Adipocyte (in vitro differentiated cells): ENCODE results near the gene AP2M1.
"Not testable (repeated sequence)": the region's sequence is repeated elsewhere in the genome, so short reads cannot be mapped to it uniquely, and the experiment has no call there.

Experiments
- DNase-seq: peaks from one replicate; pipeline ENCODE4 v3.0.0-alpha.2; 2015; ENCODE audit warnings: low read depth
- H3K27me3 ChIP-seq: replicated peaks from 2 replicates; pipeline ENCODE4 v1.7.0; 2013; ENCODE audit warnings: mild to moderate bottlenecking, low read length, moderate library complexity; ENCODE audit not compliant: control insufficient read depth, insufficient read depth
- H3K36me3 ChIP-seq: 2 replicates; pipeline ENCODE4 v1.7.0; 2013; ENCODE audit warnings: low read length, mild to moderate bottlenecking, moderate library complexity; ENCODE audit not compliant: control insufficient read depth, insufficient read depth, severe bottlenecking
- H3K4me1 ChIP-seq: 2 replicates; pipeline ENCODE4 v1.7.0; 2013; ENCODE audit warnings: mild to moderate bottlenecking, low read length, moderate library complexity; ENCODE audit not compliant: control insufficient read depth, insufficient read depth
- H3K4me3 ChIP-seq: 2 replicates; pipeline ENCODE4 v1.7.0; 2013; ENCODE audit warnings: mild to moderate bottlenecking, low read length, moderate library complexity
- H3K9ac ChIP-seq: 2 replicates; pipeline ENCODE4 v1.7.0; 2013; ENCODE audit warnings: mild to moderate bottlenecking, low read length, moderate library complexity
- H3K9me3 ChIP-seq: 2 replicates; pipeline ENCODE4 v1.7.0; 2013; ENCODE audit warnings: mild to moderate bottlenecking, low read length, moderate library complexity; ENCODE audit not compliant: control insufficient read depth

Gene AP2M1

DNA sequence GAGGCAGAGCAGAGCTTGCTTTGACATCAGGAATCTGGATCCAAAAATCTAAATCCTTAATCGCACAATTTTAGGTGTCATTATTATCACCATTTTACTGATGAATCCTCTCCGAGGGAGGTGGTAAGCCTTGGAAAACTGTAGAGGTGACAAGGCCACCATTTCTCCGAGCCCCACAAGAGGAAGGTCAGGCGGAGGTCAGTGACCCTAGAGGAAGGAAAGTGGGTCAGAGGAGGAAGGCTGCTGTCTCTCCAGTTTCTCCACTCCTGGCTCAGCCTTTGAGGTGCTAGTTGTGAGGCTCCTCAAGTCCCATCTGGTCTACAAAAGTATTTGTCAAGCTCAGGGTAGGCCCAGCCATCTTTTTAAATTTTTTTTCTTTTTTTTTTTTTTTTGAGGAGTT, 16.3 kb upstream of the AP2M1 start:
- H3K9me3 ChIP-seq: no peaks in the 10 kb centered on the region
- peak overlapping the region; percentile 97 for H3K9ac ChIP-seq
- H3K36me3 ChIP-seq: peaks cover 5% of the 10 kb centered on the region
- peak overlapping the region; percentile 100 for H3K4me3 ChIP-seq
- no peaks in the 10 kb centered on the region for H3K27me3 ChIP-seq
- H3K4me1 ChIP-seq: peaks cover 51% of the 10 kb centered on the region
- no peak for DNase-seq

DNA sequence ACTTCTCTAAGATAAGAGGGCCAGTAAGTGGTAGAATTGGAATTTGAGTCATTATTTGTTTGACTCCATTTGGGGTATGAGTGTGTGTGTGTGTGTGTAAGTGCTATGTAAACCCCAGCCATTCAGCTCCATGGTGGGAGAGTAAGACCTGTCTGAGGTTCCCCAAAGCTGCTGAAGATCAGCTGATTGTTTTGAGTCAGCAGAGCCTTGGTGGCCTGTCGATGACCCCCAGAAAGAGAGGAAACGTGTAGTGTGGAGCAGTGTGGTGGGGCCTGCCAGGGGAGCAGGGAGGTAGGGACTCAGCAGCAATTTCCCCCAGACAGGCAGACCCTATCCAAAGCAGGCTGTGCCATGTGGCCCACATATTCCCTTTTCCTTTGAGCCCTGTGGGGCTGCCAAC, 14.2 kb upstream of the AP2M1 start:
- peak overlapping the region; percentile 59 for H3K4me3 ChIP-seq
- DNase-seq: no peak
- peaks cover 25% of the 10 kb centered on the region for H3K36me3 ChIP-seq
- peaks cover 44% of the 10 kb centered on the region for H3K4me1 ChIP-seq
- H3K9ac ChIP-seq: peak overlapping the region; percentile 81
- no peaks in the 10 kb centered on the region for H3K27me3 ChIP-seq
- no peaks in the 10 kb centered on the region for H3K9me3 ChIP-seq

DNA sequence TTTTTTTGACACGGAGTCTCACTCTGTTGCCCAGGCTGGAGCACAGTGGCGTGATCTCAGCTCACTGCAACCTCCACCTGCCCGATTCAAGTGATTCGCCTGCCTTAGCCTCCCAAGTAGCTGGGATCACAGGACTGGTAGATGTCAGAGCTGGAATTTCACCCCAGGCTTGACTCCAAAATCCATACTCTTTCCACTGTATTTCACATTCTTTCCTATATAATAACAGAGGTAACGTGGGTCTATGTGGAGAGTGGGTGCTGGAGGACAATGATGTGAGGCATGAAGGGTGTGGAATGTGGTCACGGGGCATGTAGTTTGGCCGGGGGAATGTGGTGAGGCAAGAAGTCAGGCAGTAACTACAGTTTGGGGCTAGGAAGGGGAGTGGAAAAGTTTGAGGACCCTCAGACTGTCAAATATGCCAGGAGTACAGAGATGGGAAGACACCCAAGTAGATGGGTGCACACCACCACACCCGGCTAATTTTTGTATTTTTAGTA, 12.0 kb upstream of the AP2M1 start:
- not testable (repeated sequence) for H3K27me3 ChIP-seq, H3K4me3 ChIP-seq, H3K9ac ChIP-seq, H3K9me3 ChIP-seq
- DNase-seq: peak; percentile 39
- Histone ChIP-seq H3K4me1 (peaks cover 35% of the 10 kb centered on the region), H3K36me3 (peaks cover 46% of the 10 kb centered on the region)

DNA sequence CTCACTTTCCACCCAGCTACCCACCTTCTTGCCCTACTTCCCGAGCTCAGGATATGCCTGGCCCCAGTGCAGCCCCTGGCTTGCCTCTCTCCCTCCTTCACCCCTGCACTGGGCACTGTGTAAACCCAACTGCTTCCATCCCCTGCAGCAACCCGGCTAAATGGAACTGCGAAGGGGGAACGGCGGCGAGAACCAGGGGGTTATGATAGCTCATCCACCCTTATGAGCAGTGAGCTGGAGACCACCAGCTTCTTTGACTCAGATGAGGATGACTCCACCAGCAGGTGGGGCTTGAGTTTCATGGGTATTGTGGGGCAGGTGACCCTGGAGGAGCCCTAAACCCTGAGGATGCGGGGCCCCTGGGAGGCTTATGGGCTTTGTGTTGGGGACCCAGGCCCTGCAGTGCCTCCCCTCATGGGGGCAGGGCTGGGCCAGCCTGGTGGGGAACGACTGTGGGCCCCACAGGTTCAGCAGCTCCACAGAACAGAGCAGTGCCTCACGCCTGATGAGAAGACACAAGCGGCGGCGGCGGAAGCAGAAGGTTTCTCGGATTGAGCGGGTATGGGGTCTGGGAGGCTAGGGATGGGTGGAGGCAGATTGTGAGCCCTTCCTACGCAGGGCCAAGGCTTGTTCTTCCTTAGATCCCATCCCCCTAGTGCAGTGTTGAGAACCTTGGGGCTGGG, 9.9 kb upstream of the AP2M1 start:
- no peaks in the 10 kb centered on the region for H3K9me3 ChIP-seq
- DNase-seq: no peak
- H3K9ac ChIP-seq: no peak overlapping the region
- no peaks in the 10 kb centered on the region for H3K27me3 ChIP-seq
- H3K36me3 ChIP-seq: peaks cover 51% of the 10 kb centered on the region
- peaks cover 45% of the 10 kb centered on the region for H3K4me1 ChIP-seq
- H3K4me3 ChIP-seq: no peak overlapping the region

DNA sequence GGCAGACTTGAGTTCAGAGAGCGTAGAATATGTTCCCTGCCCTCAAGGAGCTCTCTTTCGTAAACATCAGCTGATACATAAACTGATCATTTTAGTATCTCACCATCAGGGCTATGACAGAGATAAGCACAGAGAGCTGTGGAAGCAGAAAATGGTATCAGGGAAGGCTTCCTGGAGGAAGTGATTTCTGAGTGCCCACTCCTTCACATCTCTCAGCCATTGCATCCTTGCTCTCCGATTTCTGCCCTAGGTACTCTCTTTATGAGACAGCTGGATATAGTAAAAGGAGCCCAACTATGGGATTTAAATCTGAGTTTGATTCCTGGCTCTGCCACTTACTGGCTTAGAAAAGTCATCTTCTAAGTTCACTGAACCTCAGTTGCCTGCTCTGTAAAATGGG, 9.1 kb upstream of the AP2M1 start:
- H3K9me3 ChIP-seq: no peaks in the 10 kb centered on the region
- peaks cover 39% of the 10 kb centered on the region for H3K4me1 ChIP-seq
- no peaks in the 10 kb centered on the region for H3K27me3 ChIP-seq
- H3K9ac ChIP-seq: no peak overlapping the region
- no peak overlapping the region for H3K4me3 ChIP-seq
- peaks cover 52% of the 10 kb centered on the region for H3K36me3 ChIP-seq
- DNase-seq: no peak

DNA sequence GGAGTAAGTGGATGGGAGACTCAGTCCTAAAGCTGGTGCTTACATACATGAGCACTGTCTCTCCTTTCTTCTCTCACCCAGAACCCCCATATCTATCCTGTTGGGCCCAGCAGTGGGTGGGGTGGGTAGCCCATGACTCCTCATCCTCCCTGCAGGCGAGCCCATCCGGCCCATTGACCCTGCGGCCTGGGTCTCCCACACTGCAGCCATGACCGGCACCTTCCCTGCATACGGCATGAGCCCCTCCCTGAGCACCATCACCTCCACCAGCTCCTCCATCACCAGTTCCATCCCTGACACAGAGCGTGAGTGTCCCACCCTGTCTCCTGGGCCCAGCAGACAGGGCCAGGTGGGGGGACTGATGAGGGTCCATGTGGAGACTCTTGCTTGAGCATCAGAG, 8.0 kb upstream of the AP2M1 start:
- Histone ChIP-seq H3K4me3 (no peak overlapping the region), H3K9me3 (no peaks in the 10 kb centered on the region), H3K27me3 (no peaks in the 10 kb centered on the region), H3K9ac (no peak overlapping the region), H3K4me1 (peaks cover 39% of the 10 kb centered on the region), H3K36me3 (peaks cover 60% of the 10 kb centered on the region)
- DNase-seq: no peak

DNA sequence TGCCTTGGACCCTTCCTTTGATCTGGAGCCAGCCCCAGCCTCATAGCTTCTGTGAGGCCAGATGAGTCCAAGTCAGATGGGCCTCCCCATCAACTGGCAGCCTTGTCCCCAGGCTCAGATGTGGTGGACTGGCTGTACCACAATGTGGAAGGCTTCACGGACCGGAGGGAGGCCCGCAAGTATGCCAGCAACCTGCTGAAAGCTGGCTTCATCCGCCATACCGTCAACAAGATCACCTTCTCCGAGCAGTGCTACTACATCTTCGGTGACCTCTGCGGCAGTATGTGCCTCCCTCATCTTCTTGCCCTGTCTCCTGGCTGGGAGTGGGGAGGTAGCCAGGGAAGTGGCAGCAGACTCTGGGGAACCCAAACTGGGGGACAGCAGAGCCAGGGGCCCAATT, 6.9 kb upstream of the AP2M1 start:
- H3K9ac ChIP-seq: peak overlapping the region; percentile 63
- peaks cover 60% of the 10 kb centered on the region for H3K36me3 ChIP-seq
- no peak overlapping the region for H3K4me3 ChIP-seq

DNA sequence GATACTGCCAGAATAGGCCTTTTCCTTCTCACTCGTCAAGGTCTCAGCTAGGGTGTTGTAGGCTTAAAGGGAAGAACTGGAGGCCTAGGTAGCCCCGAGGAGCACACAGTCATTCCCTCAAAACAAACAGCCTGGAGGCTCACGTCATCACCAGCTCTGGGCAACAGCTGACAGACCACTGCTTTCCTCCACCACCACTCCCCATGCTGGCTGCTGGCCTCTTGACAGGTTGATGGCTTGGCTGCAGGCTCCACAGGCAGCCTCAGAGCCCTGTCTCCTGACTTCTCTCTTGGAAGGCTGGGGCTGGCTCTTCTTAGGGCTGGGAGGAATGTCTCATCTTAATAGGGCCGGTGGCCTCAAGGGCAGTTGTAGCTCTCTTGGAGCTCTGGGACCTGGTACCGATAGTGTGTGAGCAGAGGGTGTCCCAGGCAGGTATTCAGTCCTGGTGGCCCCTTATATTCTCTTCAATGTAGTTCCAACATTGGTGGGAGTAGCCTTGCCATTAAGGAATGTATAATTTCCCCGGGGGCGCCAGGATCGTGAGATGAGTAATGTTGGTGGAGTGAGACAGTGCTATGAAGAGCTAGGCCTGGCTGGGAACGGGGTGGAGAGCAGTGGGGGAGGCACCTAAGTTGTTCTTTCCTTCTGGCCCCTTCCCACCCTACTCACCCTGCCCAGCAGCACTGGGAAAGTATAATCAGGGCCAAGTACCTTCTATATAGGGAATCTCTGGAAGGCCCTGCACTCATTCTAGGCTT, 6.1 kb upstream of the AP2M1 start:
- DNase-seq: peak; percentile 79
- Histone ChIP-seq H3K9me3 (no peaks in the 10 kb centered on the region), H3K36me3 (peaks cover 54% of the 10 kb centered on the region), H3K27me3 (no peaks in the 10 kb centered on the region), H3K9ac (peak overlapping the region; percentile 63), H3K4me1 (peaks cover 49% of the 10 kb centered on the region), H3K4me3 (peak overlapping the region; percentile 11)

More for the DNA sequence above, 6.9 kb upstream of the AP2M1 start:
- no peaks in the 10 kb centered on the region for H3K27me3 ChIP-seq
- DNase-seq: no peak
- H3K4me1 ChIP-seq: peaks cover 42% of the 10 kb centered on the region
- no peaks in the 10 kb centered on the region for H3K9me3 ChIP-seq

DNA sequence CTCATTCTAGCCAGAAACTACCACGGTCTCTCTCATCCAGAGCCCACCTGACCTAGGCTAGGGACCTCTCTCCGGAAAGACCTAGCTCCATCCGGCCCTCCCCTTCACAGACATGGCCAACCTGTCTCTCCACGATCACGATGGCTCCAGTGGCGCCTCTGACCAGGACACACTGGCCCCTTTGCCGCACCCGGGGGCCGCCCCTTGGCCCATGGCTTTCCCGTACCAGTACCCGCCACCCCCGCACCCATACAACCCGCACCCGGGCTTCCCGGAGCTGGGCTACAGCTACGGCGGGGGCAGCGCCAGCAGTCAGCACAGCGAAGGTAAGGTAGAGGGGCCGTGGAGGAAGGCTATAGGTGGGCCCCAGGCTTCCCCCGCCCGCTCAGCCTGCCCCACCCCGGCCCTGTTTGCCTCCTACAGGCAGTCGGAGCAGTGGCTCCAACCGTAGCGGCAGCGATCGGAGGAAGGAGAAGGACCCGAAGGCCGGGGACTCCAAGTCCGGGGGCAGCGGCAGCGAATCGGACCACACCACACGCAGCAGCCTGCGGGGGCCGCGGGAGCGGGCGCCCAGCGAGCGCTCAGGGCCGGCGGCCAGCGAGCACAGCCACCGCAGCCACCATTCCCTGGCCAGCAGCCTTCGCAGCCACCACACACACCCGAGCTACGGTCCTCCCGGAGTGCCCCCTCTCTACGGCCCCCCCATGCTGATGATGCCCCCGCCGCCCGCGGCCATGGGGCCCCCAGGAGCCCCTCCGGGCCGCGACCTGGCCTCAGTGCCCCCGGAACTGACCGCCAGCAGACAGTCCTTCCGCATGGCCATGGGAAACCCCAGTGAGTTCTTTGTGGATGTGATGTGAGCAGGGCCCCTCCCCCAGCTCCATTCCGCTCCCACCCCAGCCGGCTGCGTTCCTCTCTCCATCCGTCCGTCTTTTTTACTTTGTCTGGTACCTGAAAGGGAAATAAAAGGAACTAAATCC, 4.5 kb upstream of the AP2M1 start:
- Histone ChIP-seq H3K36me3 (peaks cover 38% of the 10 kb centered on the region), H3K9me3 (no peaks in the 10 kb centered on the region), H3K9ac (no peak overlapping the region), H3K4me1 (peaks cover 56% of the 10 kb centered on the region), H3K4me3 (no peak overlapping the region), H3K27me3 (no peaks in the 10 kb centered on the region)
- no peak for DNase-seq

DNA sequence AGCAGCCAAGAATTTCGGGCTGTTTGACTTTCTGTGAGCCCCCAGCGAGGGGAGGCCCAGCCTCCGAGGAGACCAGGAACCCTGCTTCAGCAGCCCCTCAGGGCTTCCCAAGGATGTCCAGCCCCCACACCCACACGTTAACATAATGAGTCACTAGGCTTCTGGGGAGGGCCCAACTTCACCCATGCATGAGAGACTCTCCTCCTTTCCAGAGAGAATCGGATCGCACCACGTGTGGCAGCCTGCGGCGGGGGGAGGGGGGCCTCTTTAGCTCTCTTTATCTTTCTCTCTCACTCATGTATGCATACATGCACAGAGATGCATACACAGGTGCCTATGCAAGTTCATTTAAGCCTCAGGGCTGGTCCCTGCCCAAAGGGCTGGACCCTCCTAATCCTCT, 3.1 kb upstream of the AP2M1 start:
- peak overlapping the region; percentile 67 for H3K9ac ChIP-seq
- H3K27me3 ChIP-seq: no peaks in the 10 kb centered on the region
- peaks cover 57% of the 10 kb centered on the region for H3K4me1 ChIP-seq
- peaks cover 24% of the 10 kb centered on the region for H3K36me3 ChIP-seq
- H3K4me3 ChIP-seq: peak overlapping the region; percentile 38
- H3K9me3 ChIP-seq: no peaks in the 10 kb centered on the region
- peak; percentile 85 for DNase-seq
